HK-2 (cell line): Measurements from ENCODE around the gene PHKA2.

Experiments
- DNase-seq: peaks from one replicate; pipeline ENCODE4 v3.0.0-alpha.2; 2018; ENCODE audit not compliant: unreplicated experiment

The PHKA2 gene

GRCh38 chrX:18890724-18891547 is 93.0 kb downstream of the PHKA2 start:
- no peak for DNase-seq

- no peak for DNase-seq
Measured at GRCh38 chrX:18890049-18890381, 93.9 kb downstream of the PHKA2 start.

GRCh38 chrX:18889346-18890048 is 94.4 kb downstream of the PHKA2 start:
- DNase-seq: no peak

- DNase-seq: no peak
Measured at GRCh38 chrX:18888281-18888680, 95.6 kb downstream of the PHKA2 start.

- DNase-seq: no peak
Measured at GRCh38 chrX:18887825-18888212, 96.1 kb downstream of the PHKA2 start.

GRCh38 chrX:18887177-18887824 is 96.6 kb downstream of the PHKA2 start:
- no peak for DNase-seq

- peak; percentile 72 for DNase-seq
Measured at GRCh38 chrX:18886344-18887161, 97.4 kb downstream of the PHKA2 start.

- no peak for DNase-seq
Measured at GRCh38 chrX:18886005-18886343, 97.9 kb downstream of the PHKA2 start.

- DNase-seq: no peak
Measured at GRCh38 chrX:18885328-18886004, 98.4 kb downstream of the PHKA2 start.

- DNase-seq: no peak
Measured at GRCh38 chrX:18884916-18885315, 99.0 kb downstream of the PHKA2 start.

GRCh38 chrX:18883961-18884765 is 99.8 kb downstream of the PHKA2 start:
- DNase-seq: no peak

- peak; percentile 19 for DNase-seq
Measured at GRCh38 chrX:18883234-18883960, 100.5 kb downstream of the PHKA2 start.

GRCh38 chrX:18879144-18879543 is 104.8 kb downstream of the PHKA2 start:
- DNase-seq: no peak

- no peak for DNase-seq
Measured at GRCh38 chrX:18877469-18877868, 106.4 kb downstream of the PHKA2 start.

- DNase-seq: no peak
Measured at GRCh38 chrX:18875256-18875878, 108.5 kb downstream of the PHKA2 start.

- DNase-seq: no peak
Measured at GRCh38 chrX:18874560-18875255, 109.2 kb downstream of the PHKA2 start.

- DNase-seq: no peak
Measured at GRCh38 chrX:18873836-18874235, 110.1 kb downstream of the PHKA2 start.

- no peak for DNase-seq
Measured at GRCh38 chrX:18873189-18873791, 110.6 kb downstream of the PHKA2 start.

GRCh38 chrX:18872621-18873020 is 111.3 kb downstream of the PHKA2 start:
- DNase-seq: no peak
